Measurements from ENCODE around the gene OR56B1.
A peak's percentile ranks its signal among the peaks of the same experiment; 100 is the strongest.
"Not testable (repeated sequence)": the region's sequence is repeated elsewhere in the genome, so short reads cannot be mapped to it uniquely, and the experiment has no call there.

Gene OR56B1, protein sequence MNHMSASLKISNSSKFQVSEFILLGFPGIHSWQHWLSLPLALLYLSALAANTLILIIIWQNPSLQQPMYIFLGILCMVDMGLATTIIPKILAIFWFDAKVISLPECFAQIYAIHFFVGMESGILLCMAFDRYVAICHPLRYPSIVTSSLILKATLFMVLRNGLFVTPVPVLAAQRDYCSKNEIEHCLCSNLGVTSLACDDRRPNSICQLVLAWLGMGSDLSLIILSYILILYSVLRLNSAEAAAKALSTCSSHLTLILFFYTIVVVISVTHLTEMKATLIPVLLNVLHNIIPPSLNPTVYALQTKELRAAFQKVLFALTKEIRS

DNA sequence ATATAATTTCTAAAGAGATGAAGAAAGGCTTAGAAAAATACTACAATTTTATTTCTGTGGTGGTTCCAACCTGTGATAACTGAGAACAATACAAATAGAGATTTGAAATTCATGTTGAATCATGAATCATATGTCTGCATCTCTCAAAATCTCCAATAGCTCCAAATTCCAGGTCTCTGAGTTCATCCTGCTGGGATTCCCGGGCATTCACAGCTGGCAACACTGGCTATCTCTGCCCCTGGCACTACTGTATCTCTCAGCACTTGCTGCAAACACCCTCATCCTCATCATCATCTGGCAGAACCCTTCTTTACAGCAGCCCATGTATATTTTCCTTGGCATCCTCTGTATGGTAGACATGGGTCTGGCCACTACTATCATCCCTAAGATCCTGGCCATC is at the start of gene OR56B1:
Gene OR56B1 (plus strand): TSS at position 53 of the 400 bp plus-strand sequence. CDS start 69 bp downstream, at position 122.
- no peak for DNase-seq
- intact Hi-C loops (cut with DNase I) = no loop called here

- intact Hi-C loops (cut with DNase I) = no loop called here
- DNase-seq = no peak
Measured at GRCh38 chr11:5688482-5688881, 47.8 kb upstream of the OR56B1 start.

GRCh38 chr11:5689551-5689983 is 46.7 kb upstream of the OR56B1 start, which contains the start of gene TRIM22:
TRIM22 (plus strand) TSS chr11:5689790; CDS start chr11:5696233, 6,443 bp downstream.
- intact Hi-C loops (cut with DNase I) = no loop called here

GRCh38 chr11:5690216-5690615 is 46.0 kb upstream of the OR56B1 start:
- intact Hi-C loops (cut with DNase I) = no loop called here
- no peak for DNase-seq

More at GRCh38 chr11:5689551-5689983, 46.7 kb upstream of the OR56B1 start, which contains the start of gene TRIM22:
- peak in 2 of 10 donors; percentile 13 to 16 for DNase-seq

GRCh38 chr11:5690736-5691135 is 45.5 kb upstream of the OR56B1 start:
- intact Hi-C loops (cut with DNase I) = no loop called here
- no peak for DNase-seq

- intact Hi-C loops (cut with DNase I); DNase-seq: not testable (repeated sequence)
Measured at GRCh38 chr11:5691238-5691963, 44.8 kb upstream of the OR56B1 start.

DNA sequence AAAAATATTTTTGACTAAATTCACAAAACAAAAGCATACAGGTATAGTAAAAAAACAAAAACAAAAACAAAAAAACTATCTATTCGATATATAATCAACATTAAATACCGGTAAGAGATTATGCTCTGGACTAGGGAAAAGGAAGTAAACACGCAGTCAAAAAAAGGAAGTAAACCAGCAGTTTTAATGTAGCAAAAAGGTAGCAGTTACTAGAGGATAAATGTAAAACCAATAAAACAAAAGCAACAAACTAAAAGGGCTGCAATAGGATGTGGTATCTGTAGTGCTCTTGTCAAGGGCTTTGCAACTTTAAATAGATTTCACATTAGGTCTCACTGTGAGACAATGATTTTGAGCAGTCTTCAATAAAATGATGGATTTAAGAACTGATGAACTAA is 44.3 kb upstream of the OR56B1 start:
- intact Hi-C loops (cut with DNase I) = no loop called here

GRCh38 chr11:5694642-5695041 is 41.6 kb upstream of the OR56B1 start:
- intact Hi-C loops (cut with DNase I) = no loop called here
- no peak for DNase-seq

More for the DNA sequence above, 44.3 kb upstream of the OR56B1 start:
- DNase-seq = no peak

DNA sequence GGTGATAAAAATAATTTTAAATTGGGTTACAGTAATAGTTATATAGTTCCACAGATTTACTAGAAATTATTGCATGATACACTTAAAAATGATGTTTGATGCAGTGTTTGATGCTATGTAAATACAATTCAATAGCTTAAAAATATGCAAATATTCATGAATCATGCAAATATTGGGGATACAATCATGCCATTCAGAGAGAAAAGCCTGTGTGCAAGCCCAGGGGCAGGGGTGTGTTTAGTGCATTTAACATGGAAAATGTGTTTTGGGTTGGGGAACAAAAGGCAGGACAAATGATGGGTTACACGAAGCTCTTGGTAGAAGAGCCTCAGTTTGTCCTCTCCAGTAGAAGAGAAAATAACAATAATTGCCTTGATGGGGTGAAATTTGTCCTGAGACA is 40.7 kb upstream of the OR56B1 start:
- intact Hi-C loops (cut with DNase I) = no loop called here
- no peak for DNase-seq

DNA sequence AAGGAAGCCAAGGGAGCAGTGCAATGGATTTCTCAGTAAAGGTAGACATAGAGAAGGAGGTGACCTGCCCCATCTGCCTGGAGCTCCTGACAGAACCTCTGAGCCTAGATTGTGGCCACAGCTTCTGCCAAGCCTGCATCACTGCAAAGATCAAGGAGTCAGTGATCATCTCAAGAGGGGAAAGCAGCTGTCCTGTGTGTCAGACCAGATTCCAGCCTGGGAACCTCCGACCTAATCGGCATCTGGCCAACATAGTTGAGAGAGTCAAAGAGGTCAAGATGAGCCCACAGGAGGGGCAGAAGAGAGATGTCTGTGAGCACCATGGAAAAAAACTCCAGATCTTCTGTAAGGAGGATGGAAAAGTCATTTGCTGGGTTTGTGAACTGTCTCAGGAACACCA is 40.0 kb upstream of the OR56B1 start:
- intact Hi-C loops (cut with DNase I) = no loop called here

DNA sequence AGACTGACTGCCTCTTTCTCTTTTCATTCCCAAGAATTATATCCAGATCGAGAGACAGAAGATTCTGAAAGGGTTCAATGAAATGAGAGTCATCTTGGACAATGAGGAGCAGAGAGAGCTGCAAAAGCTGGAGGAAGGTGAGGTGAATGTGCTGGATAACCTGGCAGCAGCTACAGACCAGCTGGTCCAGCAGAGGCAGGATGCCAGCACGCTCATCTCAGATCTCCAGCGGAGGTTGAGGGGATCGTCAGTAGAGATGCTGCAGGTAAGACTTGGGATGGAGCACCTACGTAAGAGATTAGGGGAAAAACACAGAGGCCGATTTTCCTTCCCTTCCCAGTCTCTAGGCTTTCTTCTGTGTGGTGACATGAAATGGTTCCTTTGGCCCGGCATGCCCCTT is 38.0 kb upstream of the OR56B1 start:
- DNase-seq = no peak
- intact Hi-C loops (cut with DNase I) = no loop called here

More for the DNA sequence above, 40.0 kb upstream of the OR56B1 start:
- DNase-seq = no peak

GRCh38 chr11:5700421-5701054 is 35.7 kb upstream of the OR56B1 start:
- DNase-seq = no peak
- intact Hi-C loops (cut with DNase I) = no loop called here

DNA sequence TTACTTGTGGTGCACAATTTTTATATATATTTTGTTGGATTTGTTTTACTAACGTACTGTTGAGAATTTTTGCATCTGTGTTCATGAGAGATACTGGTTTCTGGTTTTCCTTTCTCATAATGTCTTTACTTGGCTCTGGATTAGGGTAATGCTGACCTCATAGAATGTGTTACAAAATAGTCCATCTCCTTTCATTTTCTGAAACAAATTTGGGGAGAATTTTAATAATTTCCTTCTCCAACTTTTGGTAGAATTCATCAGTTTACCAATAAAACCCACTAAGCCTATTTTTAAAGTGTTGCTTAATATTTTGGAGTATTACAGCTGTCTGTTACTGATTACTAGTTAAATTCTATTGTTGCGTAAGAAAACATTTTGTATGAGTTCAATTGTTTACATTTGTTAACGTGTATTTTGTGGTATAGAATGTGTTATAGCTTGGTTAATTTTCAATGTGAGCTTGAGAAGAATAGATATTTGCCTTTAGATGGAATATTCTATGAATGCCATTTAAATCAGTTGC is 35.1 kb upstream of the OR56B1 start:
- intact Hi-C loops (cut with DNase I) = no loop called here
- DNase-seq = no peak

- intact Hi-C loops (cut with DNase I) = no loop called here
- DNase-seq = no peak
Measured at GRCh38 chr11:5703741-5704536, 32.3 kb upstream of the OR56B1 start.

DNA sequence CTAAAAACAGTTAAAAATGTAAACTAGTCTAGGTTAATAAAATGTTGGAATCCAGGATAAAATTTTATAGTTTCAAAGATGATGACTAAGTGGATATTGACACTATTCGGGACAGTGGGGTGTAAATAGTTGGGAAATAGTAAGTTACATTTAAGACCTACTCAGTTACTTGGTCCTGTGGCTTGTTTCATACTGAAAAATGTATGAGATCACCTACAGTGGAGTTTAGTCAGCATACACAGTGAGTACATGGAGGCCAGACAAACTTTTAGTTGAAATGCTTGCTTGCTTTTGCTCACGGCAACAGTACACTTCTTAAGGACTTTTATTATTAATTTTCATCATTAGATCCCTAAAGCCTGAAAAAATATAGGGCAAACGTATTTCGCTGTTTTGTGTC is 30.6 kb upstream of the OR56B1 start:
- DNase-seq = no peak
- intact Hi-C loops (cut with DNase I) = no loop called here

DNA sequence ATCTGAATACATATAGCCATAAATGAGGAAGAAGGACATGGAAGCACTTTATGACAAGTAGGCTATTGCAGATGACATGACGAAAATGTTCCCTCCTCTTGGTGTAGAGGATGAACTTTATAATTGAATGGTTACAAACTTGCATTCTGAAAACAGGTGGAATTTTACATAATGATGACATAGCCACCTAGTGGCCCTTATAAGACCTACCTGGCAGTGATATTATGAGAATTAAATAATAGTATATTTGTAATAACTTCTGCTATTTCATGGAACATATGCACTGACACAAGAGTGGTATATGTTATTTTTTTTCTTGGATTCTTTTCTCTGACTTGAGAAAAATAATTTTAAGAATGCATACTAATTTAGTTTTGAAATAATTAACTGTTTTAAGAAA is 23.7 kb upstream of the OR56B1 start:
- intact Hi-C loops (cut with DNase I) = no loop called here
- no peak for DNase-seq

- intact Hi-C loops (cut with DNase I) = no loop called here
- no peak for DNase-seq
Measured at GRCh38 chr11:5713695-5714094, 22.6 kb upstream of the OR56B1 start.

- DNase-seq; intact Hi-C loops (cut with DNase I): not testable (repeated sequence)
Measured at GRCh38 chr11:5716518-5716917, 19.7 kb upstream of the OR56B1 start.

DNA sequence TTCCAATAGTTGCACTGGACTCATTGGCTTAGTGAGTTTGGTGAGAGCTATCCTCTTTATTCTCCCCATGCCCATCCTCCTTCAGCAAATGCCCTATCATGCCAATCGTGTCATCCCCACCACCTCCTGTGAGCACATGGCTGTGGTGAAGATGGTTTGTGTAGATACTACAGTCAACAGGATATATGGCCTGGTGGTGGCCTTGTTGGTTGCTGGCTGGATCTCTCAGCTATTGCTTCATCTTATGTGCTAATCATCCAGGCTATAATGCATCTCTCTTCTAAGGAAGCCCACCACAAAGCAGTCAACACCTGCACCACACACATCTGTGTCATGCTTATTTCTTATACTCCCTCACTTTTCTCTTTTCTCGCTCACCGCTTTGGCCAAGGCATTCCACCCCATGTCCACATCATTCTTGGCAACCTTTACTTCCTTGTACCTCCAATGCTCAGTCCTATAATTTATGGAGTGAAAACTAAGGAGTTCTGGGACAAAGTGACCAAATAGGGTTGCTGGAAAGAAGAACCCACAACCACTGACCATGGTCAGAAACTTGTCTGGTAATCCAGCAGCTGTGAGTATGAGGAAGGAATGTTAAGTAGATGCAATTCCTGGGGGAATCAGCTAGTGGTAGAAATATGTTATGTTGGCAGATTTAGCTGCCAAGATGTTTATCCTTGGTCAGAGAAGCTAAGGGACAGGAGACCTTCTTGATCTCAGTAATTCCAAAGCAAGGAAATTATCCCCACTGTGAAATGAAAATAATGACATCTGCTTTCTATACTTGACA is 16.3 kb upstream of the OR56B1 start:
- DNase-seq = no peak
- intact Hi-C loops (cut with DNase I) = no loop called here

Measured in posterior cingulate gyrus (tissue), 11 donors.